Measurements from ENCODE around the gene IQCH. TPM values are rescaled to one million over a fixed set of nuclear protein-coding genes. Genes with fewer than 3 reads are reported as not detected.

Gene IQCH
- total RNA-seq, 1 donor from 2014 or later = 0.94 TPM

DNA sequence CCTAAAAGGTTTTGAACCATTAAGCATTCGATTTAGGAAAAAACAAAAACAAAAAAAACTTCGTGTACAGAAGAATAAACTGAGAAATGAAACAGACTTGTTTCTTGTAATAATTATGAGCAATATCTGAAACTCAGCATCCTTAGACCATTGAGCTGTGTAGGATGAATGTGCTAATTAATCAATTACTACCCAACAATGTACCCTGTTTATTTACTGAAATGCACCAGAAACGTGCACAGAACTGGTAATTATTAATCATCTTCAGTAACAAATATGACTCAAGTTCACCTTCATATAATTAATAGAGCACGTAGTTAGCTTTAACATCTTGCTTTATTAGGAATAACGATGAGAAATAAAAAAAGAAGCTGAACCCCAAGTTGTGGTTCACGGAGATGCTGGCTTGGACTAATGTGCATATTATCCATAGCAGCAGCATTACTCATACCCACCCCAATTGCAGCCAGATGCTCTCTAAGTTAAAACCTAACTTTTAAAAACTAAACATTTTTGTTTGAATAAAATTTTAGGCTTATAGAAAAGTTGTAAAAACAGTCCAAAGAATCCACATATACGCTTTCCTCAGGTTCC is 256.1 kb downstream of the IQCH start:
- no peak for DNase-seq (ENCODE audit: low spot score)
- intact Hi-C loops (cut with DNase I) = no loop called here

- no peak for DNase-seq (ENCODE audit: low spot score)
These were observed 257.0 kb downstream of the IQCH start for GRCh38 chr15:67511606-67512005.

DNA sequence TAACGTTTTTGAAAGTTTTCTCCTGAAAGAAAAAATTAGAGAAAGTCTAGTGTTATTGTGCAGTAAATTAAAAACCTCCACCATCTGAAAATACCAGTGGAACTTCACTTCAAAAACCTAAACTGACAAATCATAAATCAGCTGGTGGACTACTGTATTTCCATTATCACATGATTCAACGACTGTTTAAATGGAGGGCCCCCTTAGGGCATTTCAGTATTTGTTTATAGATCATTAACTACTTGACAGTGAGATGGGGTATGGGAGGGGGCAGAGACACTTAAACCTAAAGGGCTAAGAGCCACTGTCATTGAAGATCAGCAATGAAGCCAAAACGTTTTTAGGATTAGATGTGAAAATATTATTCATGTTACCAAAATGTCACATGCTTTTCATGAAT is 257.6 kb downstream of the IQCH start:
- intact Hi-C loops (cut with DNase I) = no loop called here

More at GRCh38 chr15:67511606-67512005, 257.0 kb downstream of the IQCH start:
- intact Hi-C loops (cut with DNase I) = no loop called here

DNA sequence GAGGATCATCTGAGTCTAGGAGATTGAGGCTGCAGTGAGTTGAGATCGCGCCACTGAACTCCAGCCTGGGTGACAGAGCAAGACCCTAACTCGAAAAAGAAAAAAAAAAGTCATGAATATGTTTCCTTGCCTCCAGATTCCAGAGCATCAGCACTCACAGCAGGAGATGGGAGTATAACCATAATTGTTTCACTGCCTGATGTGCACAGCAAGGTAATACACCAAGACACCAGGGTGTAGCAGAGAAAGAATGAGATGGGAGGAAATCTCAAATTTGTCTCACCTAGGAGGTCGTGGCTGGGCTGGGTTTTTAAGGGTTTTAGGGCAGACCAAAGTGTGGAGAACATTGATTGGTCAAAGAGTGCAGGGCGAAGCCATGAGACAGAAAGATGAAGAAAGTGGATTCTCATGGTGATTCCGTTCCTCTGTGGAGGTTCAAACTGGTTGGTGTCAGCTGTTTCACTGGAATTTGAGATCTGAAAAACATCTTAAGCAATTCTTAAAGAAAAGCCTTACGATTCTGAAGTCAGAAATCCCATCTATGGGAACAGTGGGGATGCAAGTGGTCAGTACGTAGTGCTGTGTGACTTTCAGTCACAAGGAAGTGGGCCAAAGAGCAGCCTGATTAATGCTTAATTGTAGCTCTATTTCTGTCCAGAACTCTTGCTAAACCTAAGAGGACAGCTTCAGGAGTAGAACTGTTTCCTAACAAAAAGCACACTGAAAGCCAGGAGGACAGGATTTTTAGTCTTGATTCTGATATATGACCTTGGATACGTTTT is 258.5 kb downstream of the IQCH start:
- no peak for DNase-seq (ENCODE audit: low spot score)
- intact Hi-C loops (cut with DNase I) = no loop called here

More for the DNA sequence above, 257.6 kb downstream of the IQCH start:
- no peak for DNase-seq (ENCODE audit: low spot score)

GRCh38 chr15:67515090-67515489 is 260.5 kb downstream of the IQCH start:
- intact Hi-C loops (cut with DNase I) = no loop called here
- DNase-seq (ENCODE audit: low spot score) = no peak

GRCh38 chr15:67515557-67515956 is 261.0 kb downstream of the IQCH start:
- DNase-seq (ENCODE audit: low spot score) = no peak
- intact Hi-C loops (cut with DNase I) = no loop called here

DNA sequence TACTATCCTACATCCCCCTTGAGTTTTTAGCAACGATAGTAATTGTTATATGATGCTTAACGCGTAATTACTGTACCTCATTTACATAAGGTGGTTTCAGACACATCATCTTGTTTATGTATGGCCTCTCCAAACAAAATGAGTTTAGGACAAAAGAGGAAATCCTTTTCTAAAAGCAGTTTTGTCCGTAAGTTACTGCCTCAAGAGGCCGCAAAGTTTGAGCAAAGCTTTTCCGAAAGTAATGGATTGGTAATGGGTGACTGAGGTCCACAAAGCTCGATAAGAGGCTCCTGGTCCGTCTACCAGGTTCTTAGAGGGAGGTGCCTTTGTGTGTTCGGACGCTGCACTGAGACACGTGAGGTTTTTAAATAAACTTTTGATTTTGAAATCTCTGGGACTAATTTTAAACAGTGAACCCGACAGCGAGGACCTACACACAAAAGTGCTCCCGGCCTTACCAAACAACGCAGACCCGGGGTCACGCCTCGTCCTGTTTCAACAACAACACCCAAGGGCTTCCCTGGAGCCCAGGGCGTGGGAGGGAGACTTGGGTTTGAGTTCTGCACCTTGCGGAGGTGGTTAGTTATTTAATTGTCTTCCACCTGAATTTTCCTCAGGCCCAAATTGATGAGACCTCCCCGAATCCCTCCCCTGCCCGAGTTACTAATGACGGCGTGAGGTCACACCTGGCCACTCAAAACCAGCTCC is 265.9 kb downstream of the IQCH start:
- intact Hi-C loops (cut with DNase I) = loop anchor here (2.0 to 5.0 kb wide), 2 partner anchors 22 to 317 kb away; partner anchors contain the start of gene MAP2K5
- no peak for DNase-seq (ENCODE audit: low spot score)

DNA sequence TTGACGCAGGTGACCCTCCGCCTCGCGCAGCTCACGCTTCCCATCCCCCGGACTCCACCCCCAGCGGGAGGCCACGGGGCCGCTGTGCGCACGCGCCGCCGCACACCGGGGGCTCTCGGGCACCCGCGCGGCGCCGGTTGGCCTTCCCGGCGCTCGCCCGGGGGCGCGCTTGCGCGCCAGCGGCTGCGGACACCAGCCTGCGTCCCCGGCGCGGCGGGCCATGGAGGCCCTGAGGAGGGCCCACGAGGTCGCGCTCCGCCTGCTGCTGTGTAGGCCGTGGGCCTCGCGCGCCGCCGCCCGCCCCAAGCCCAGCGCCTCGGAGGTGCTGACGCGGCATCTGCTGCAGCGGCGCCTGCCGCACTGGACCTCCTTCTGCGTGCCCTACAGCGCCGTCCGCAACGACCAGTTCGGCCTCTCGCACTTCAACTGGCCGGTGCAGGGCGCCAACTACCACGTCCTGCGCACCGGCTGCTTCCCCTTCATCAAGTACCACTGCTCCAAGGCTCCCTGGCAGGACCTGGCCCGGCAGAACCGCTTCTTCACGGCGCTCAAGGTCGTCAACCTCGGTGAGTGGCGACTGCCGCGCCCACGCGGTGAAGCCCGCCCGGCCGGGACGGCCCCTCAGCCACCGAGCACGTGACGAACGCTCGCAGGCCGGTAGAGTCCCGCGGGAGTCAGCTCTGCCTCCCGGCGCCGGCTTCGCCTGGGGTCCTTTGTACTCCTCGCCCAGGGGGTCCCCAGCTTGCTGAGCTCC is 266.6 kb downstream of the IQCH start, which contains the start of gene C15orf61:
C15orf61 (plus strand) TSS at position 103 of the 754 bp plus-strand sequence; CDS start at position 221, 118 bp downstream.
- intact Hi-C loops (cut with DNase I) = loop anchor here (2.0 to 5.0 kb wide), 2 partner anchors 22 to 316 kb away; partner anchors contain the start of gene MAP2K5
- DNase-seq (ENCODE audit: low spot score) = peak; percentile 90

GRCh38 chr15:67521783-67522568 is 267.4 kb downstream of the IQCH start:
- DNase-seq (ENCODE audit: low spot score) = no peak
- intact Hi-C loops (cut with DNase I) = loop anchor here (2.0 to 5.0 kb wide), 2 partner anchors 21 to 315 kb away; partner anchors contain the start of gene MAP2K5

DNA sequence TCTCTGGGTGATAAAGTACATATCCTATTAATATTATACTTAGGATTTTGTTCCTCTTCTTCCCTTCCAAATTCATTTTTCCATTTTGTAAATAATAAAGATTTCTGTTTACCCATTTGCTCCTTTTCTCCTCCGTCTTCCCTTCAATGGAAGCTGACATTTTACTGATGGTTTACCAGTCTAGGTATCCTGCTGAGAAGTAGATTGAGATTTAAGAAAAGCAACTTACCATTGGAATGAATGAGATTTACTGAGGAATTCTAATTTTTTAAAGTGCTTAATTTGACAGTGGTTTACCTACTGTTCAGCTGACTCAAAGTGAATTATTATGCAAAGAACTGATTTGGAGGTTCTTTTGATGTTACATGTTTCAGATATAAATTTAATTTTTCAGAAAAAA is 268.7 kb downstream of the IQCH start:
- no peak for DNase-seq (ENCODE audit: low spot score)
- intact Hi-C loops (cut with DNase I) = loop anchor here (5.0 kb wide), 1 partner anchor 314 kb away; no protein-coding TSS in a partner anchor

- DNase-seq (ENCODE audit: low spot score) = no peak
These were observed 269.6 kb downstream of the IQCH start for GRCh38 chr15:67524235-67524634.

DNA sequence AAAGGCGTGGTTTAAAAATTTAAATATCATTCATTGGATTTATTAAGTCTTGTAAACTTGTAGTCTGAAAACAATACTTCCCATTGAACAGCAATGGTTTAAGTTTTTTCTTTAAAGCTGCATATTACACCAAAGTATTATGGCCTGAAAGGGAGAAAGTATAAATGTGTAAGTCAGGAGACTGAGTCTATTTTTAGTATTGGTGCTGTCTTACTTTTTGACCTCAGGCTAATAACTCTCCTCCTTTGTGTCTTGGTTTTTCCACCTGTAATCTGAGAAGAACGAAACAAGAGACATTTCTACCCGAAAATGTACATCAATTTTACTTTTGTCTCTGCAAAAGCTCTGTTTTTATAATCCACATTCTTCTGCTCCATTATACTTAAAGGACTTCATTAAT is 273.9 kb downstream of the IQCH start:
- DNase-seq (ENCODE audit: low spot score) = no peak
- intact Hi-C loops (cut with DNase I) = no loop called here

More at GRCh38 chr15:67524235-67524634, 269.6 kb downstream of the IQCH start:
- intact Hi-C loops (cut with DNase I) = loop anchor here (5.0 kb wide), 1 partner anchor 313 kb away; no protein-coding TSS in a partner anchor

- DNase-seq (ENCODE audit: low spot score) = no peak
- intact Hi-C loops (cut with DNase I) = no loop called here
These were observed 276.9 kb downstream of the IQCH start for GRCh38 chr15:67531379-67531914.

GRCh38 chr15:67533873-67534272 is 279.3 kb downstream of the IQCH start:
- no peak for DNase-seq (ENCODE audit: low spot score)
- intact Hi-C loops (cut with DNase I) = no loop called here

DNA sequence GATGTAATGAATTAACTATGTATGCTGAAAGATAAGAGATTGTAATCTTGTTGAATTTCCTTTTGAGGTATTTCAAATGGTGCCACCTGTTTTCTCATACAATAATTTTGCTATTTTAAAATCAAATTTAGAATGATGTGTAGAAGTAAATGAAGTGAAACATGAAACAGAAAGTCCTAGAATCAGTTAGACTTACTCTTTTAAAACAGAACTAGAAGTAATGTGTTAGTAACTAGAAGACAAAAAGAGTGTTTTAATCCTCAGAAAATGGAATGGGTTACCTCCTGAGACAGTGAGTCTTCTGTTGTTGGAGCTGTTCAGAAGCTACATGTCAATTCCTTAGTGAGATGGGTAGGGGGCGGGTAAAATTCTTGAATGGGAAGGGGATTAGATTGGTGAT is 279.8 kb downstream of the IQCH start:
- intact Hi-C loops (cut with DNase I) = no loop called here
- no peak for DNase-seq (ENCODE audit: low spot score)

DNA sequence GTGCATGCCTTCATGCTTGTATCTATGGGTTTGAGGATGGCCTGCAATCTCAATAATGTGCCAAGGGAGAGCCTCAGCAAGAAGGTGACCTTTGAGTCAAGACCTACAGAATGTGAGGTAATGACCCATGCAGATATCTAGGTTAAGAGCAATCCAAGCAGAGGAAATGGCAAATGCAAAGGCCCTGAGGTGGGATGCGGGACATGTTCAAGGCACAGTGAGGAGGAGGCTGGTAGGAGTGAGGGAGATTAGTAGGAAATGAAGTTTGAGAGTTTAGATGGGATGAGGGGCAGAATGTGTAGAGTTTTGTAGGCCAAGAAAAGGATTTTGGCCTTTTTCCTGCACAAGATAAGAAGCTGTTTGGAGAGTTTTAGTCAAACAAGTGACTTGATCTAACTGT is 283.2 kb downstream of the IQCH start:
- no peak for DNase-seq (ENCODE audit: low spot score)
- intact Hi-C loops (cut with DNase I) = no loop called here

- DNase-seq (ENCODE audit: low spot score) = peak; percentile 94
- intact Hi-C loops (cut with DNase I) = loop anchor here (2.0 to 5.0 kb wide), 2 partner anchors 22 to 85 kb away; partner anchors contain the start of gene C15orf61
These were observed 288.1 kb downstream of the IQCH start, which contains the start of gene MAP2K5 for GRCh38 chr15:67542420-67543347. Gene MAP2K5, plus strand, starts transcription at chr15:67542703. Its CDS starts 633 bp downstream, at chr15:67543336.
